Uterus (tissue), 4 donors: ENCODE measurements around the gene ANXA4. TPM values are rescaled to one million over a fixed set of nuclear protein-coding genes. Genes with fewer than 3 reads are reported as not detected.
"Not testable (repeated sequence)": the region's sequence is repeated elsewhere in the genome, so short reads cannot be mapped to it uniquely, and the experiment has no call there.

Experiments used
- DNase-seq, 2 donors: peaks; one replicate each; pipeline ENCODE4 v3.0.0-alpha.2; 2019 to 2020
- H3K27ac ChIP-seq, 2 donors: fragments of 200-600 bp; sonication (generic); 1 replicate in 1 of 2; 2 replicates in 1 of 2; pipeline ENCODE4 v1.5.1; 2016 to 2018
- H3K27me3 ChIP-seq, 2 donors: fragments of 200-600 bp; sonication (generic); one replicate each; pipeline ENCODE4 v1.5.1; 2018 to 2019; ENCODE audit warnings: control low read depth in 1 of 2
- H3K36me3 ChIP-seq, 2 donors: fragments of 200-600 bp; sonication (generic); one replicate each; pipeline ENCODE4 v1.5.1; 2019; ENCODE audit warnings: control low read depth in 1 of 2
- H3K4me1 ChIP-seq, 2 donors: fragments of 200-600 bp; sonication (generic); one replicate each; pipeline ENCODE4 v1.5.1; 2018 to 2019; ENCODE audit warnings: control low read depth in 1 of 2
- H3K4me3 ChIP-seq, 2 donors: fragments of 200-600 bp; sonication (generic); 1 replicate in 1 of 2; 2 replicates in 1 of 2; pipeline ENCODE4 v1.5.1; 2018 to 2019; ENCODE audit warnings: mild to moderate bottlenecking in 1 of 2
- H3K9me3 ChIP-seq, 2 donors: fragments of 200-600 bp; sonication (generic); one replicate each; pipeline ENCODE4 v1.5.1; 2019; ENCODE audit warnings: control low read depth in 1 of 2
- CTCF ChIP-seq, 4 experiments: fragments of 200-600 bp in 2 of 4; fragments of 450-650 bp in 2 of 4; sonication (generic) in 2 of 4; IDR thresholded peaks; one replicate each; pipeline ENCODE4 v1.5.1; 2016 to 2019; ENCODE audit warnings: antibody characterized with exemption in 4 of 4, mild to moderate bottlenecking in 2 of 4, moderate library complexity in 1 of 4
- POLR2A ChIP-seq, 2 donors: fragments of 450-650 bp; IDR thresholded peaks; one replicate each; pipeline ENCODE4 v1.6.1; 2016; ENCODE audit warnings: antibody characterized with exemption in 2 of 2, mild to moderate bottlenecking in 1 of 2, moderate library complexity in 1 of 2
- intact Hi-C: fragments of 100-400 bp; cut with DNase I; formaldehyde crosslinking; loops from one replicate; pipeline ENCODE4 v1.15.1; 2023; ENCODE audit warnings: low total_unique reads
- total RNA-seq, 4 donors: library from RNA; depleted of rRNA in 3 of 4; stranded (reverse); fragments of >200 nt in 3 of 4; gene quantifications; one replicate each; pipeline versions ENCODE4 v1.1.0 to v1.2.4, GENCODE V29; 2014 to 2023
- donor health status: DM: yes; HTN: yes; CAD: no.

The ANXA4 gene
- total RNA-seq, 4 donors from 2014 or later: 17.4 to 78.5 (median 32.4) TPM

GRCh38 chr2:69797836-69798289 is 55.9 kb downstream of the ANXA4 start:
- intact Hi-C loops: no loop called here
- TF ChIP-seq POLR2A (IDR thresholded peaks at IDR 0.05) (no peak), CTCF (IDR thresholded peaks at IDR 0.05) (no peak)
- peaks cover 0 to 6% of the 10 kb centered on the region in 2 donors for H3K4me1 ChIP-seq
- H3K9me3 ChIP-seq: no peaks in the 10 kb centered on the region
- H3K4me3 ChIP-seq: peak overlapping the region; percentile 24 to 45
- H3K36me3 ChIP-seq: no peaks in the 10 kb centered on the region
- peak overlapping the region; percentile 84 to 88 for H3K27ac ChIP-seq
- H3K27me3 ChIP-seq: no peaks in the 10 kb centered on the region
- no peak for DNase-seq

GRCh38 chr2:69798290-69798908 is 56.5 kb downstream of the ANXA4 start:
- peak; percentile 35 to 42 for DNase-seq
- Histone ChIP-seq H3K36me3 (no peaks in the 10 kb centered on the region), H3K27ac (peak overlapping the region; percentile 84 to 88), H3K4me3 (peak overlapping the region; percentile 24 to 45), H3K9me3 (no peaks in the 10 kb centered on the region), H3K4me1 (peaks cover 0 to 6% of the 10 kb centered on the region in 2 donors), H3K27me3 (no peaks in the 10 kb centered on the region)
- intact Hi-C loops: no loop called here
- no peak for TF ChIP-seq CTCF (IDR thresholded peaks at IDR 0.05)
- TF ChIP-seq POLR2A (IDR thresholded peaks at IDR 0.05): no peak

- H3K36me3 ChIP-seq: no peaks in the 10 kb centered on the region
- peaks cover 0 to 6% of the 10 kb centered on the region in 2 donors for H3K4me1 ChIP-seq
- H3K27me3 ChIP-seq: no peaks in the 10 kb centered on the region
- intact Hi-C loops: no loop called here
- TF ChIP-seq CTCF (IDR thresholded peaks at IDR 0.05): no peak
- TF ChIP-seq POLR2A (IDR thresholded peaks at IDR 0.05): no peak
- peak overlapping the region; percentile 84 to 88 for H3K27ac ChIP-seq
- H3K9me3 ChIP-seq: no peaks in the 10 kb centered on the region
- peak overlapping the region; percentile 24 to 45 for H3K4me3 ChIP-seq
- DNase-seq: peak in 1 of 2 donors; percentile 36
Measured at GRCh38 chr2:69798909-69799526, 57.1 kb downstream of the ANXA4 start.

GRCh38 chr2:69801745-69802290 is 59.9 kb downstream of the ANXA4 start:
- Histone ChIP-seq H3K27ac (no peak overlapping the region), H3K27me3 (no peaks in the 10 kb centered on the region), H3K36me3 (no peaks in the 10 kb centered on the region), H3K4me1 (peaks cover 0 to 6% of the 10 kb centered on the region in 2 donors), H3K9me3 (no peaks in the 10 kb centered on the region), H3K4me3 (no peak overlapping the region)
- no peak for DNase-seq
- intact Hi-C loops: no loop called here
- TF ChIP-seq POLR2A (IDR thresholded peaks at IDR 0.05) (no peak), CTCF (IDR thresholded peaks at IDR 0.05) (no peak)

GRCh38 chr2:69802781-69803367 is 60.9 kb downstream of the ANXA4 start:
- H3K27ac ChIP-seq, H3K4me1 ChIP-seq, H3K9me3 ChIP-seq, H3K4me3 ChIP-seq, H3K27me3 ChIP-seq, DNase-seq, H3K36me3 ChIP-seq, intact Hi-C loops: not testable (repeated sequence)
